Measurements from ENCODE around the gene LUZP1. TPM values are rescaled to one million over a fixed set of nuclear protein-coding genes. Genes with fewer than 3 reads are reported as not detected.

The LUZP1 gene
- total RNA-seq, 1 donor from 2014 or later: 27.1 TPM

DNA sequence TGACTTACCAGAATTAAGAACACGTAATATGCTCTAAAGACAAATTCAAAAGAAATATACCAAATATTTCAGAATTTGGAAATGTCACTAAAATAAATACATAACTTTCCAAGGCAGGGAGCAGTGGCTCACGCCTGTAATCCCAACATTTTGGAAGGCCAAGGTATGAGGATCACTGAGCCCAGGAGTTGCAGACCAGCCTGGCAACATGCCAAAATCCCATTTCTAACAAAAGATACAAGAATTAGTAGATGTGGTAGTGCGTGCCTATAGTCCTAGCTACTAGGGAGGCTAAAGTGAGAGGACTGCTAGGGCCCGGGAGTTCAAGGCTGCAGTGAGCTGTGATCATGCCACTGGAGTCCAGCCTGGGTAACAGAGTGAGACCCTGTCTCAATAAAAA is 11.7 kb downstream of the LUZP1 start:
- Histone ChIP-seq H3K36me3 (ENCODE audit: control insufficient read depth, insufficient read depth, low read length) (no peaks in the 10 kb centered on the region), H3K4me3 (ENCODE audit: low read depth, low read length) (no peak overlapping the region), H3K27me3 (ENCODE audit: control insufficient read depth, insufficient read depth, low read length) (no peaks in the 10 kb centered on the region)
- DNase-seq (ENCODE audit: low read depth): no peak
- TF ChIP-seq, protein P1, sequence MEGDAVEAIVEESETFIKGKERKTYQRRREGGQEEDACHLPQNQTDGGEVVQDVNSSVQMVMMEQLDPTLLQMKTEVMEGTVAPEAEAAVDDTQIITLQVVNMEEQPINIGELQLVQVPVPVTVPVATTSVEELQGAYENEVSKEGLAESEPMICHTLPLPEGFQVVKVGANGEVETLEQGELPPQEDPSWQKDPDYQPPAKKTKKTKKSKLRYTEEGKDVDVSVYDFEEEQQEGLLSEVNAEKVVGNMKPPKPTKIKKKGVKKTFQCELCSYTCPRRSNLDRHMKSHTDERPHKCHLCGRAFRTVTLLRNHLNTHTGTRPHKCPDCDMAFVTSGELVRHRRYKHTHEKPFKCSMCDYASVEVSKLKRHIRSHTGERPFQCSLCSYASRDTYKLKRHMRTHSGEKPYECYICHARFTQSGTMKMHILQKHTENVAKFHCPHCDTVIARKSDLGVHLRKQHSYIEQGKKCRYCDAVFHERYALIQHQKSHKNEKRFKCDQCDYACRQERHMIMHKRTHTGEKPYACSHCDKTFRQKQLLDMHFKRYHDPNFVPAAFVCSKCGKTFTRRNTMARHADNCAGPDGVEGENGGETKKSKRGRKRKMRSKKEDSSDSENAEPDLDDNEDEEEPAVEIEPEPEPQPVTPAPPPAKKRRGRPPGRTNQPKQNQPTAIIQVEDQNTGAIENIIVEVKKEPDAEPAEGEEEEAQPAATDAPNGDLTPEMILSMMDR (IDR thresholded peaks at IDR 0.05; ENCODE audit: insufficient read depth, low read length, poor library complexity, severe bottlenecking): no peak

DNA sequence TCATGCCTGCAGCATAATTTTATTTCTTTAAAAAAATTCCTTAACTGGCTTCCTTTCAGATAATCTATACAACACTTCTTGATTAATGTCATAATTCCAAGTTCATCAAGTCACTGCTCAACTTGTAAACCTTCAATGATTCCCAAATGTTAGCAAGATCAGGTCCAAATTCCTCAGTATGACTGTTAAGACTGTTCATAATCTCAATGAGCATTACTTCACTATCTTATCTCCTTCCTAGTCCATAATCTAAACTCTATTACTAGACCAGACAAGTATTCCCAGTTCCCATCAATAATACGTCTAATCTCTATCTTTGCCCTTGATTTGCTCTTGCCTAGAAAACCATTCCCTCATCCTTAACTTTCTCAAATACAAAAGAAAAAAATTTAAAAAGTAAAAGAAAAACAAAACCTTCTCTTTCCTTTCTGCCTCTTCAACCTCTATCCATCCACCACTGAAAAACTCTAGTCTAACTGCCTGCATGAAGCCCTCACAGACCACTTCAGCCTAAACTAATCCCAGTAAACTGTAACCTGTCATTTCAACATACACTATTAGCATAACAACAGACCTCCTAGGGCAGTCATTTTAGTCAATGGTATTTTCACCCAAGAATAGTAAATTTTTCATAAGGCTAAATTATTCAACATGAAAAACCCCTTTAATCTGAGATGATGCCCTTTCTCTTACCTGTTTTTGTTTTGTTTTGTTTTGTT is 15.5 kb downstream of the LUZP1 start:
- TF ChIP-seq, protein P1 (IDR thresholded peaks at IDR 0.05; ENCODE audit: insufficient read depth, low read length, poor library complexity, severe bottlenecking): no peak
- no peak overlapping the region for H3K4me3 ChIP-seq (ENCODE audit: low read depth, low read length)
- H3K27me3 ChIP-seq (ENCODE audit: control insufficient read depth, insufficient read depth, low read length): no peaks in the 10 kb centered on the region
- H3K36me3 ChIP-seq (ENCODE audit: control insufficient read depth, insufficient read depth, low read length): no peaks in the 10 kb centered on the region
- DNase-seq (ENCODE audit: low read depth): no peak

DNA sequence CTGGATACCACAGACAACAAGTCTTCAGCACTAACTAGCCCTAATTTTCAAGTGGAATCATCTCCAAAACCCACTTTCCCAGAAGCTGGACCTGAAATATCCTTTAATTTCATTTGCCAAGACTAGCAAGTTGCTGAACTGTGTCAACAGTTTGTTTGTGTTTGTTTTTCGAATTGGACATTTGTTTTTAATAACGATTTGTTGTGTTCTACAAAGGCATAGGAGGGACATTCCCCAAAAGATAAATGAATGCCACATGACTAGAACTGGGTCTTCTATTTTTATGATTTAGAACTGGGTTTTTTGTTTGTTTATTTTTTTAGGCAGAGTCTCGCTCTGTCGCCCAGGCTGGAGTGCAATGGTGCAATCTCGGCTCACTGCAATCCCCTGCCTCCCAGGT is 17.9 kb downstream of the LUZP1 start:
- Histone ChIP-seq H3K36me3 (ENCODE audit: control insufficient read depth, insufficient read depth, low read length) (no peaks in the 10 kb centered on the region), H3K4me3 (ENCODE audit: low read depth, low read length) (no peak overlapping the region), H3K27me3 (ENCODE audit: control insufficient read depth, insufficient read depth, low read length) (no peaks in the 10 kb centered on the region)
- no peak for DNase-seq (ENCODE audit: low read depth)
- TF ChIP-seq, protein P1 (IDR thresholded peaks at IDR 0.05; ENCODE audit: insufficient read depth, low read length, poor library complexity, severe bottlenecking): no peak

DNA sequence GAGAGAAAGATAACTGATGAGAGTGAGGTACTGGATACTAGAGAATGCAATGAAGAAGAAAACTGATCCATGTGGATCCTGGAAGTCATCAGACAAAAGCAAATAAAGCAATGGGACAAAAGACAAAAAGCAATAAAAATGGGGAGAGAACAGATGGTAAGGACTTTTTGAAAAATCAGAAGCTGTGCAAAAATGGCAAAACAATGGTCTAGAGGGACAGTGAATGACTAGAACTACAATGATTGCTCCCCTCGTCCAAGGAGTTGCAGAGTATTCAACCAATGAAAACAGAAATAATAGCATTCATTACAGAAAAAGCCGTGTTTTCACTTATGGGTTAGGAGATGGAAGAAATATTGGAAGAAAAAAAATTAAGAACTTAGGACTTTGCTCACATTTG is 18.5 kb downstream of the LUZP1 start:
- DNase-seq (ENCODE audit: low read depth): no peak
- H3K36me3 ChIP-seq (ENCODE audit: control insufficient read depth, insufficient read depth, low read length): no peaks in the 10 kb centered on the region
- no peak overlapping the region for H3K4me3 ChIP-seq (ENCODE audit: low read depth, low read length)
- TF ChIP-seq, protein P1 (IDR thresholded peaks at IDR 0.05; ENCODE audit: insufficient read depth, low read length, poor library complexity, severe bottlenecking): no peak
- H3K27me3 ChIP-seq (ENCODE audit: control insufficient read depth, insufficient read depth, low read length): no peaks in the 10 kb centered on the region

DNA sequence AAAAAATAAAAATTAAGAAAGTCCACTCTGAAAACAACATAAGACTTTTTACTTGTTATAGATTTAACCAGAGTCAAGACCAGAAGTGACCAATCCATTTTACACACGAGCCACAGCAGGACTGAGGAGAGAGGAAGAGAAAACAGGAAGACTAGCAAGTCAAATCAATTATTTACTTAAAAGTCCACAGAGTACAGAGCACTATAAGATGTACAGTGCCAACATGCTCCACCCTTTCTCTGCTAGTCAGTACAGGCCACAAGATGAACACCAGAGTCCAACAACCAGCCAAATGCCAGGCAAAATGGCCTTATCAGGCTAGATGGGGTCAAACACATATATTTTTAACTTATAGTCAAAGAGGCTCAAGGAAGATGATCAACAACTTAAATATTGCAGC is 19.5 kb downstream of the LUZP1 start:
- no peak for DNase-seq (ENCODE audit: low read depth)
- no peaks in the 10 kb centered on the region for H3K36me3 ChIP-seq (ENCODE audit: control insufficient read depth, insufficient read depth, low read length)
- no peak overlapping the region for H3K4me3 ChIP-seq (ENCODE audit: low read depth, low read length)
- TF ChIP-seq, protein P1 (IDR thresholded peaks at IDR 0.05; ENCODE audit: insufficient read depth, low read length, poor library complexity, severe bottlenecking): no peak
- no peaks in the 10 kb centered on the region for H3K27me3 ChIP-seq (ENCODE audit: control insufficient read depth, insufficient read depth, low read length)

- DNase-seq (ENCODE audit: low read depth): no peak
- no peak overlapping the region for H3K4me3 ChIP-seq (ENCODE audit: low read depth, low read length)
- H3K36me3 ChIP-seq (ENCODE audit: control insufficient read depth, insufficient read depth, low read length): no peaks in the 10 kb centered on the region
- TF ChIP-seq, protein P1 (IDR thresholded peaks at IDR 0.05; ENCODE audit: insufficient read depth, low read length, poor library complexity, severe bottlenecking): no peak
- H3K27me3 ChIP-seq (ENCODE audit: control insufficient read depth, insufficient read depth, low read length): no peaks in the 10 kb centered on the region
Measured at GRCh38 chr1:23148084-23148483, 20.6 kb downstream of the LUZP1 start.

Data from kidney epithelial cell (primary cell).